Astrocyte of the cerebellum (primary cell): Measurements from ENCODE around the gene FAM83B.

Experiments used
- DNase-seq: peaks from one replicate; pipeline ENCODE4 v3.0.0-alpha.2; 2011; ENCODE audit warnings: low read depth
- H3K4me3 ChIP-seq: 2 replicates; pipeline ENCODE4 v1.5.1; 2011; ENCODE audit warnings: mild to moderate bottlenecking, low read depth, low read length, moderate library complexity
- in situ Hi-C: cut with HindIII; loops from 2 replicates; pipeline ENCODE4 v1.10.0; 2017; ENCODE audit warnings: low sequenced_read_pairs
- TF ChIP-seq, protein P1 (sequence below): IDR thresholded peaks from 2 replicates; pipeline ENCODE4 v1.5.1; 2012; ENCODE audit warnings: low read length, low read depth, moderate library complexity, mild to moderate bottlenecking; ENCODE audit errors: missing control alignments

The FAM83B gene

DNA sequence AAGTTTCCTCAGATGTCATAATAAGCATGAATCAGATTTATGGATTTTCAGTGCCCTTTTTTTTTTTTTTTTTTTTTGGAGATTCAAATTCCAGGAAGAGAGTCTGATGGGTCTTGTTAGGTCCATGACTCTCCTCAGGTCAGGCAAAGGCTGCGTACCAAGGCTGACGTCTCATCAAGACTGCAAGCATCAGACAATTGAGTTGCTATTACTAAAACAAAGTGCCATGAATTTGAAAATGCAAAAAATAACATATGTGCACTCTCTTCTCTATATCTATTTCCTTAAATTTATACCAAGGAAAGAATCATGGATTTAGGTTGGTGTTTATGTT is 134.7 kb downstream of the FAM83B start:
- in situ Hi-C loops = no loop called here
- no peak for DNase-seq
- H3K4me3 ChIP-seq = no peak overlapping the region
- TF ChIP-seq, protein P1, sequence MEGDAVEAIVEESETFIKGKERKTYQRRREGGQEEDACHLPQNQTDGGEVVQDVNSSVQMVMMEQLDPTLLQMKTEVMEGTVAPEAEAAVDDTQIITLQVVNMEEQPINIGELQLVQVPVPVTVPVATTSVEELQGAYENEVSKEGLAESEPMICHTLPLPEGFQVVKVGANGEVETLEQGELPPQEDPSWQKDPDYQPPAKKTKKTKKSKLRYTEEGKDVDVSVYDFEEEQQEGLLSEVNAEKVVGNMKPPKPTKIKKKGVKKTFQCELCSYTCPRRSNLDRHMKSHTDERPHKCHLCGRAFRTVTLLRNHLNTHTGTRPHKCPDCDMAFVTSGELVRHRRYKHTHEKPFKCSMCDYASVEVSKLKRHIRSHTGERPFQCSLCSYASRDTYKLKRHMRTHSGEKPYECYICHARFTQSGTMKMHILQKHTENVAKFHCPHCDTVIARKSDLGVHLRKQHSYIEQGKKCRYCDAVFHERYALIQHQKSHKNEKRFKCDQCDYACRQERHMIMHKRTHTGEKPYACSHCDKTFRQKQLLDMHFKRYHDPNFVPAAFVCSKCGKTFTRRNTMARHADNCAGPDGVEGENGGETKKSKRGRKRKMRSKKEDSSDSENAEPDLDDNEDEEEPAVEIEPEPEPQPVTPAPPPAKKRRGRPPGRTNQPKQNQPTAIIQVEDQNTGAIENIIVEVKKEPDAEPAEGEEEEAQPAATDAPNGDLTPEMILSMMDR = no peak

DNA sequence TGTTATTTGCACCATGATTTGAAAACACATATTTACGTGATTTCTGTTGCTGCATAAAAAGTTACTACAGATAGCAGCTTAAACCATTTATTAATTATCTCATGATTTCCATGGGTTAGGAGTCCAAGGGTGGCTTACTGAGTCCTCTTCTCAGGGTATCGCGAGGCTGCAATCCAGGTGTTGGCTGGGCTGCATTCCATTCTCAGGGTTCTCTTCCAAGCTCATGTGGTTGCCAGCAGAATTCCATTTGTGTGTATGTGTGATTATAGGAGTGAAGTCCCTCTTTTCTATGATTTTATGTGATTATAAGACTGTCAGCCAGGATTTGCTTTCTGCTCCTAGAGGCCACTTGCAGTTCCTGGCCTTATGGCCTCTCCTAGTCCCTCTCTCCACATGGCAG is 135.1 kb downstream of the FAM83B start:
- TF ChIP-seq, protein P1 = no peak
- H3K4me3 ChIP-seq = no peak overlapping the region
- in situ Hi-C loops = no loop called here
- DNase-seq = peak; percentile 66

DNA sequence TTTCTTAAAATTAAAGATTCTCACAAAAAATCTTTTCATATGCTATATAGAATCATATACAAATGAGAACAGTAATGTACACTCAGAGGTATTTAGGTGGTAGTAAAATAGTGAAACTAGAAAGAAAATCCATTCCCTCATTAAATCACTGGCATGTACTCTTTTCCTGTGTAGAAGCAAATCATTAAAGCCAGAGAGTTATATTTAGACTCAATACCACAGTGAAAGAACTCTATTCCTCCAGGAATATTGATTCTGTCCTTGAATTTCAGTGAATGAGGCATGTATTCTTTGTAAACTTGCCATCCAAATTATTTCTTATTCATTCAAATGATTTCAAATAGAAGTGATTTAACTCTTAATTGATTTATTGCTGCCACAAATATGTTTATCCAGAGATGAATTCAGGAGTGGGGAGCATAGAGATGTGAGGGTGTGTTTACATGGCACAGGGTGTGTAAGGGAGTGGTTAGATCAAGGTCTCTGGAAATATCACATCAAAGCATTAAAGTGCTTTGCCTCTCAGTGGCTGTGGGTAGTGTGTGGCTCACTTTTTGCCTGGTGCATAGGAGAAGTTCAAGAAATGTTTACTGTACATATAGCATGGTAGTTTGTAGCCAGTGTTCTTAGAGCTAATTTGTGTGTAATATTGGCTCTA is 141.2 kb downstream of the FAM83B start:
- in situ Hi-C loops = no loop called here
- no peak overlapping the region for H3K4me3 ChIP-seq
- no peak for DNase-seq
- TF ChIP-seq, protein P1 = no peak

DNA sequence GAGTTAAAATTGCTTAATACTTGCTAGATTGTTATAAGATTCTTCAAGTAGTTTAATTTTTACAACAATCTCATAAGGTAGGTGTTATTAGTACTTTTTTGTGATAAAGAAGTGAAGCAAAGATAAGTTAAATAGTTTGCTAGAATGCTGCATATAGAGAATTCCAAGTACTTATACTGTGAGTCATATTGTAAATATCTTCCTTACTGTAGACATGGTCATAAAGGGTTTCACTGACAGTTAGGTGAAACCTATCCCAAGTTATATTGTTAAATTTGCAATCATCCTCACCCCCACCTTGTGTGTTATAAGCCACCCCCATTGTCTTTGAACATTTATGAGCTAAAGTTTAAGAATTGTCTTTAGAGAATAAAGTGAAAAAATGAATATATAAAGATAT is 142.0 kb downstream of the FAM83B start:
- no peak overlapping the region for H3K4me3 ChIP-seq
- TF ChIP-seq, protein P1 = no peak
- in situ Hi-C loops = no loop called here
- no peak for DNase-seq

DNA sequence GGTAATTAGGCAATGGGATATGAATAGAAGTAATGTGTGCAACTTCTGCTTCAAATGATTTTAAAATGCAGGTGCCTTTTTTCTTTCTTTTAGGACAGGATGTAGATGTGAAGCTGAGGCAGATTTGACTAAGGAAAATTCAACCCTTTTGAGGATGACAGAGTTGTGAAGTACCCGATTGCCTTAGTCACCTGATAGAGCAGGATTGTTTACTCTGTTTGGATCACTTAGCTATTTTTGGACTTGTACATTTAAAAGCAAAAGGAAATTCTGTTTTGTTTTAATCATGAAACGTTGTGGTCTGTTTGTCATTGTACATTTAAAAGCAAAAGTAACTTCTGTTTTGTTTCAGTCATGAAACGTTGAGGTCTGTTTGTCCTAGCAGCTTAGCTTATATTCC is 143.4 kb downstream of the FAM83B start:
- DNase-seq = no peak
- TF ChIP-seq, protein P1 = no peak
- no peak overlapping the region for H3K4me3 ChIP-seq
- in situ Hi-C loops = no loop called here
